Panc1 (cell line): ENCODE data around the gene NHSL1.

Experiments
- CTCF ChIP-seq: fragments of 450-650 bp; IDR thresholded peaks from 2 replicates; pipeline ENCODE4 v1.5.1; 2017; ENCODE audit warnings: mild to moderate bottlenecking
- POLR2AphosphoS5 ChIP-seq: IDR thresholded peaks from 2 replicates; pipeline ENCODE4 v1.6.1; 2012; ENCODE audit warnings: mild to moderate bottlenecking, low read depth, low read length, moderate library complexity
- REST ChIP-seq, 2 experiments: IDR thresholded peaks; 2 replicates each; pipeline ENCODE4 v1.6.1; 2011 to 2012; ENCODE audit warnings: low read depth in 2 of 2, control low read depth in 1 of 2, low read length in 1 of 2, mild to moderate bottlenecking in 1 of 2, moderate library complexity in 1 of 2; ENCODE audit not compliant: insufficient read depth in 1 of 2
- SIN3A ChIP-seq: IDR thresholded peaks from 2 replicates; pipeline ENCODE4 v1.6.1; 2012; ENCODE audit warnings: low read depth, mild to moderate bottlenecking, low read length, moderate library complexity, borderline replicate concordance; ENCODE audit not compliant: insufficient read depth

GRCh38 chr6:138515657-138516248, 16.5 kb upstream of the NHSL1 start:
- no peak for TF ChIP-seq POLR2AphosphoS5
- no peak for TF ChIP-seq CTCF
- no peak for TF ChIP-seq REST (IDR thresholded peaks at IDR 0.05; ENCODE audit: insufficient read depth in 1 of 2, low read depth in 2 of 2, low read length in 1 of 2)
- no peak for TF ChIP-seq SIN3A
